ENCODE results near the gene FOLR1.
A peak's percentile ranks its signal among the peaks of the same experiment; 100 is the strongest.

Gene FOLR1

DNA sequence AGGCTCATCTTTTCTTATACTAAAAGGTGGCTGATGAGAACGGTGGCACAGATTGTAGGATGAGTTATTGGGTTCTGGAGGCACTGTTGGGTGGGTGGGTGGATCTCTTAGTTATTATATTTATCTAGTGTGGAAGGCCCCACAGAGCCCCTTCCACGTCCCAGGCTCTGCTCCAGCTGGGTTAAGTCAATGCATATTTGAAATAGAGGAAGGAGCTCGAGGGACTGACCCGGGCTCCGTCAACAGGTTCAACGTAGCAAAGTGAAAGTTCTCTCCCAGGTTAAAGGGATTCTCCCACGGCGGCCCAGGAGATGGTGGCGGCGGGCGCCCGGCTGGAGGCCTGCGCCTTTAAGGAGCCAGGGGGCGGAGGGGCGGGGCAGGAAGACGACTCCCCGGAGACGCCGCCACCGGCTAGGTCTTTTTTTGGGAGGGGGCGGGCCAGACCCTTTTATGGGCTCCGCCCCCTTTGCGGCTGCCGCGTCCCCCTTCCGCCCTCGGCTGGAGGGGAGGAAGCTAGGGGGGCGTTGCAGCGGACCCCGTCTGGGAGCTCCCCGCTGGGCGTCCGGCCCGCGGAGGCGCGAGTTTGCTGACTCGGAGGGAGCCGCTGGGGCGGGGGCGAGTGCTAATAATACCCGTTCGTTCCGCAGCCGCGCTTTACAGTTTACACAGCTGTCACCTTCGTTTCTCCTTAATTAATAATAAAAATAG, 31.1 kb downstream of the FOLR1 start:
- H3K27ac ChIP-seq (ENCODE audit: insufficient read depth, low read depth, low read length, poor library complexity, severe bottlenecking) = peak overlapping the region; percentile 67
- H3K27me3 ChIP-seq (ENCODE audit: control insufficient read depth, insufficient read depth, low read length, poor library complexity, severe bottlenecking) = no peaks in the 10 kb centered on the region
- 1% methylated on average over 47 of the region's 47 CpGs for WGBS, 2 experiments
- no peaks in the 10 kb centered on the region for H3K9me3 ChIP-seq (ENCODE audit: control insufficient read depth, low read length)
- peaks cover 25% of the 10 kb centered on the region for H3K4me1 ChIP-seq (ENCODE audit: control insufficient read depth, insufficient read depth, low read length)
- H3K4me3 ChIP-seq (ENCODE audit: insufficient read depth, low read depth, low read length) = peak overlapping the region; percentile 80
- peaks cover 5% of the 10 kb centered on the region for H3K36me3 ChIP-seq (ENCODE audit: control insufficient read depth, insufficient read depth, low read length)

DNA sequence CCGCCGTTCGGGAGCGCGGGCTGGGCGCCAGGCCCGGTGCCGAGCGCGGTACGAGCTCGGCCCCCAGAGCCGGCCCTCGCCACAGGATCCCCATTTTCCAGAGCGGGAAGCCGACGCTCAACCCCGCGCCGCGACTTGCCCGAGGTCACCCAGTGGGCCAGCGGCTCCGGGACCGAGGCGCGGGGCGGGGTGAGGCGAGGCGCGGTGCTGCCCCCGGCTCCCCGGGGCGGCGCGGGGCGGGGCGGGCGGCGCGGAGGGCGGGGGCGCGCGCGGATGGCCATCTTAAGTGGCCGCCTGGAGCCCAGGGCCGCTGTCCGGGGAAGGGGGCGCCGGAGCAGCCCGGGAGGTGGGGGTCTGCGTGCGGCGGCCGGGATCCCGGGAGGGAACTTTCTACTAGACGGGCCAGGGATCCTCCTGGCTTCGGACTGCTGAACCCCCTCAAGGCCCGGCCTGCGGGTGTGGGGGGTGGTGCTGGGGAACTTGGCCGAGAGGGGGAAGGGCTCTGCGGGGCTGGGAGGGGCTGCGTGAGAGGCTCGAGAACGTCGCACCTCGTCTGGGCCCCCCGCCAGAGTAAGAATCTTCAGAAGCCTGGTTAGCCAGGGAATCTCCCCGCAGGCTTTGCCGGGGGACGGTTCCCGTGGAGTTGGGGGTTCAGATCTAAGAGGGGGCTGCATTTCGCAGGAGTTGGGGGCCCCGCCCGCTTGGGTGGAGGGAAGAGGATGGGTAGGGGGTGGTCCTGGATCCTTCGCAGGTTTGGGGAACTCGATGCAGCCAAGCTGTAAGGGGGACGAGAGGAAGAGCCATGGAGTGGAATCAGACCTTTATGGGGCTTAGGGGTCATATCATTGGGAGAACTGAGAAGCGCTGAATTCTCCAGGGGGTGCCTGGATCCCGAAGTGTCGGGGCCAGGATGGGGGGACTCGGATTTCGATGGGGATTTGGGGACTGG, 31.9 kb downstream of the FOLR1 start:
- no peaks in the 10 kb centered on the region for H3K27me3 ChIP-seq (ENCODE audit: control insufficient read depth, insufficient read depth, low read length, poor library complexity, severe bottlenecking)
- H3K9me3 ChIP-seq (ENCODE audit: control insufficient read depth, low read length) = no peaks in the 10 kb centered on the region
- WGBS, 2 experiments = 0 to 1% methylated on average over 84 of the region's 84 CpGs
- peak overlapping the region; percentile 80 for H3K4me3 ChIP-seq (ENCODE audit: insufficient read depth, low read depth, low read length)
- peaks cover 25% of the 10 kb centered on the region for H3K4me1 ChIP-seq (ENCODE audit: control insufficient read depth, insufficient read depth, low read length)
- H3K27ac ChIP-seq (ENCODE audit: insufficient read depth, low read depth, low read length, poor library complexity, severe bottlenecking) = peak overlapping the region; percentile 67
- H3K36me3 ChIP-seq (ENCODE audit: control insufficient read depth, insufficient read depth, low read length) = peaks cover 5% of the 10 kb centered on the region

DNA sequence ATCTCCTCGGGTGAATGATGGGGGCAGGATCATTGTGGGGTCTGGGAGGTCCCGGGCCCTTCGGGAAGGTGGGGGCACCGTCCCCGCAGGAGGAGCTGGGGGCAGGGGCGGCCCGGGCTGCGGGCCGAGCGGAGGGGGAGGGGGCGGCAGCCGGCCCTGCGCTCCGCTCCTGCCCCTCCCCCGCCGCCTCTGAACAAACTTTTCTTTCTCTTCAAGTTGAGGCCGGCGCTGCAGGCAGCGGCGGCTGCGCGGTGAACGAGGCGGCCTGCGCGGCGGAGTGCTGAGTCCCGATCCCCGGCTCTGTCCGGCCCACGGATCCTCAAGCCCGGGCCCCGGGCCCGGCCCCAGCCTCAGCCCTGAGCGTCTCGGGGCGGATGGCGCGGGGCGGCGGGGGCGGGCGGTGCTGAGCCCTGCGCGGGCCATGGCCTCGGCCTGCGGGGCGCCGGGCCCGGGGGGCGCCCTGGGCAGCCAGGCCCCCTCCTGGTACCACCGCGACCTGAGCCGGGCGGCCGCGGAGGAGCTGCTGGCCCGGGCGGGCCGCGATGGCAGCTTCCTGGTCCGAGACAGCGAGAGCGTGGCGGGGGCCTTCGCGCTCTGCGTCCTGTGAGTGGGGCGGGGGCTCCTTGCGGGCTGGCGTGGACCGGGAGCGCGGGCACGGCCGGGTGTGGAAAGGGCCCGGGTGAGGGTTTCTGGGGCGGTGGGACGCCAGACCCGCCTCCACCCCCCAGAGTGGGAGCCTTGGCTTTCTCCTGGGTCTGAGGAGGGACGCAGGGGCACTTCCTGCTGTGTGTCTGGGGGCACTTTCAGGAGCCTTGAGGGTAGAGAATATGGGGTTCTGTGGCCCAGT, 32.8 kb downstream of the FOLR1 start, which contains the start of gene INPPL1:
Gene INPPL1, plus strand, starts transcription at position 204 of the 847 bp plus-strand sequence. Its CDS starts 218 bp downstream, at position 422.
- no peaks in the 10 kb centered on the region for H3K27me3 ChIP-seq (ENCODE audit: control insufficient read depth, insufficient read depth, low read length, poor library complexity, severe bottlenecking)
- H3K9me3 ChIP-seq (ENCODE audit: control insufficient read depth, low read length) = no peaks in the 10 kb centered on the region
- WGBS, 2 experiments = 0% methylated on average over 81 of the region's 81 CpGs
- H3K4me3 ChIP-seq (ENCODE audit: insufficient read depth, low read depth, low read length) = peak within 1 kb of the TSS; percentile 80
- peaks cover 11% of the 10 kb centered on the region for H3K36me3 ChIP-seq (ENCODE audit: control insufficient read depth, insufficient read depth, low read length)
- peaks cover 25% of the 10 kb centered on the region for H3K4me1 ChIP-seq (ENCODE audit: control insufficient read depth, insufficient read depth, low read length)
- H3K27ac ChIP-seq (ENCODE audit: insufficient read depth, low read depth, low read length, poor library complexity, severe bottlenecking) = peak within 1 kb of the TSS; percentile 67

DNA sequence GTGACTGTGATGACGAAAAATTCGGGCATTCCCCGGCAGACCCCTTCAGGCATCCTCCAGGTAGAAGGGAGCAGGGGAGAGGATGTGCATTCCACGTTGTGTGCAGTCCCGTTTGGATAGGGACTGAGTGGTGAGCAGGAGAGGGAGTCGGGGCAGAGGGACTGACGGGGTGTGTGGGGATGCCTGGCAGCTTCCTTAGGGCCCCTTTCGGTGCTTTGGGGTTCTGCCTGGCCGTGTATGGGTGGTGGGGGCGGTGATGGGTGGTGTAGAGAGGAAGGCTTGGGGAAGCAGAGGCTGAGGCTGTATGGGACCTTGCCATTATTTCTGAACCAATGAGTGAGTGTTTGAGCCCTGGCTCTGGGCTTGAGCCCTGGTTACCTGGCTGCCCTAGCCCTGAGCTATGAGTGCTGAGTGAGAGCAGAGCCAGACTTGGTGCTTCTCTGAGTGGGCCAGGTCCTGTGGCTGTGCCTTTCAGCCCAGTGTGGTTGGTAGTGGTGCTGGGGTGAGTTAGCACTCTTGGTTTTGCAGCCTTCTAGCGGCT, 33.5 kb downstream of the FOLR1 start:
- Histone ChIP-seq H3K9me3 (ENCODE audit: control insufficient read depth, low read length) (no peaks in the 10 kb centered on the region), H3K36me3 (ENCODE audit: control insufficient read depth, insufficient read depth, low read length) (peaks cover 18% of the 10 kb centered on the region), H3K27me3 (ENCODE audit: control insufficient read depth, insufficient read depth, low read length, poor library complexity, severe bottlenecking) (no peaks in the 10 kb centered on the region), H3K4me1 (ENCODE audit: control insufficient read depth, insufficient read depth, low read length) (peaks cover 25% of the 10 kb centered on the region), H3K27ac (ENCODE audit: insufficient read depth, low read depth, low read length, poor library complexity, severe bottlenecking) (no peak overlapping the region), H3K4me3 (ENCODE audit: insufficient read depth, low read depth, low read length) (peak overlapping the region; percentile 80)
- WGBS, 2 experiments = 8 to 11% methylated on average over 11 of the region's 11 CpGs

DNA sequence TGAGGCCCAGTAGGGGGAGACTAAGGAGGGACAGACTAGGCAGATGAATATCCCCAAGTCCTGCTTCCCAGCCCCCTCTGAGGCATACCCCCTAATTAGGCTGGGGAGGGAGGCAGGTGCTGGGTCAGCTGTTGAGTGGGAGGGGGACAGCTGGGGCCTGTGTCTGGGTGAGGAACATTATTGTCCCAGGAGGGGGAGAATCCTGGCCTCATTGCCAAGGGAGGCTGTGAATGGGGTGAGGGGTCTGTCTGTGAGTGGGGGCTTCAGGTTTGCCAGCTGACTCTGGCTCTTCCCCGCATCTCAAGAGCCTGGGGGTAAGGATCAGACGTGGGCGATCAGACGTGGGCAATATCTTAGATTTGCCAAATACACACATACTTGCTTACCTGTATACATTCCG, 34.8 kb downstream of the FOLR1 start:
- Histone ChIP-seq H3K9me3 (ENCODE audit: control insufficient read depth, low read length) (no peaks in the 10 kb centered on the region), H3K36me3 (ENCODE audit: control insufficient read depth, insufficient read depth, low read length) (peaks cover 29% of the 10 kb centered on the region), H3K27ac (ENCODE audit: insufficient read depth, low read depth, low read length, poor library complexity, severe bottlenecking) (no peak overlapping the region), H3K4me3 (ENCODE audit: insufficient read depth, low read depth, low read length) (no peak overlapping the region), H3K4me1 (ENCODE audit: control insufficient read depth, insufficient read depth, low read length) (peaks cover 25% of the 10 kb centered on the region), H3K27me3 (ENCODE audit: control insufficient read depth, insufficient read depth, low read length, poor library complexity, severe bottlenecking) (no peaks in the 10 kb centered on the region)
- 92% methylated on average over 5 of the region's 5 CpGs for WGBS, 2 experiments

DNA sequence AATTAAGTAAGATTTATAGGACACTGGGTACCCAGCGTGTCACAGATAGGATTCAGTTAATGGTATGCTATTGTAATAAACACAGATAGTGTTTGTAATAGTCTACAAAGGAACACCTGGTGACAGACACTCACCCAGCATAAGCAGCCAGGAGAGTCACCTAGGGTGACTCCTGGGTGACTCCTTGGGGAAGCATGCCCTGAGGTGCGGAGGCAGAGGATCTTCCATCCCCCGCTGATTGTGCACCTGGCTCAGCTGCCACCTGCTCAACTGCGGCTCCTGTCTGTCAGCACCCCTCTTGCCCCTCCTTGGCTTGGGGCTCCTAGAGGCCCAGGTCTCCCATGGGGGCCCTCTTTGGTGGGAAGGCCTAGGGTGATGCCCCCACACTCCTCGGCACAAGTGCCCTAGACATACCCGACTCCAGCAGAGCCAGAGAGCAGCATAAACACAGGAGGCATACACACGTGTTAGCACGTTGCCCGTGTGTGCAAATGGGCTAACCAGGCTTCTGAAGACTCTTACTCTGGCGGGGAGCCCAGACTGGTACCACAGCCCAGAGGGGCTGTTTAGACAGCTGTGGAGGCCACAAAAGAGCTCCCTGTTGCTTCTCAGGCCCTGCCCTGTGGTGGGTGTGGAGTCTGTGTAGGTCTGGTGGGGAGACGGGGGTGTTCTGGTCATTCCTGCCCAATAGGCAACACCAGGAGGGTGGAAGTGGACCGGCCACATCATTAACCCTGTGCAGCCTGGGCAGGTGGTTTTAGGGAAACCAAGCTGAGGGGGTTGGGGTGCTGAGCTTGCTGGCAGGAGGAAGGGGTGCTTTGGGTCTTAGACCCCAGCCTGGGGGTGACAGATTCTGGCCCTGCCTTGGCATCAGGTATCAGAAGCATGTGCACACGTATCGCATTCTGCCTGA, 35.6 kb downstream of the FOLR1 start:
- WGBS, 2 experiments = 88 to 91% methylated on average over 14 of the region's 14 CpGs
- no peak overlapping the region for H3K4me3 ChIP-seq (ENCODE audit: insufficient read depth, low read depth, low read length)
- peaks cover 32% of the 10 kb centered on the region for H3K36me3 ChIP-seq (ENCODE audit: control insufficient read depth, insufficient read depth, low read length)

DNA sequence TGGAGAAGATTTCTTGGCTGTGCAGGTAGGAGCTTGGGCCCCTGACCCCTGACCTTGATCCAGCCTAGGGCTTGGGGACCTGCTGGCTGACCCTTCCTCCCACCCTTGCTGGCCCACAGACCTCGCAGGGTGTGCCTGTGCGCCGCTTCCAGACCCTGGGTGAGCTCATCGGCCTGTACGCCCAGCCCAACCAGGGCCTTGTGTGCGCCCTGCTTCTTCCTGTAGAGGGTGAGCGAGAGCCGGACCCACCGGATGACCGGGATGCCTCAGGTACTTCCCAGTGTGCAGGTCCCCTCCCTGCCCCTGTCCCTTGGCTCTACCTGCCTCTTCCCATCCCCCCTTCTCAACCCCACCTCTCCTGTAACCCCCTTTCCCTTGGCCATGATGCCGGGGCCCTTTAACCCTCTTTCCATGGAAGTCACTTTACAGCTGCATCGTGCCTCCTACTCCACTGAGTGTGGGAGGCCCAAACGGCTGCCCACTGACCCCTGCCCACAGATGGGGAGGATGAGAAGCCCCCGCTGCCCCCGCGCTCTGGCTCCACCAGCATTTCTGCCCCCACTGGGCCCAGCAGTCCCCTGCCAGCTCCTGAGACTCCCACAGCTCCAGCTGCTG, 36.4 kb downstream of the FOLR1 start:
- WGBS, 2 experiments = 90 to 94% methylated on average over 16 of the region's 16 CpGs
- Histone ChIP-seq H3K4me1 (ENCODE audit: control insufficient read depth, insufficient read depth, low read length) (peaks cover 17% of the 10 kb centered on the region), H3K4me3 (ENCODE audit: insufficient read depth, low read depth, low read length) (no peak overlapping the region), H3K27ac (ENCODE audit: insufficient read depth, low read depth, low read length, poor library complexity, severe bottlenecking) (no peak overlapping the region), H3K36me3 (ENCODE audit: control insufficient read depth, insufficient read depth, low read length) (peaks cover 37% of the 10 kb centered on the region), H3K27me3 (ENCODE audit: control insufficient read depth, insufficient read depth, low read length, poor library complexity, severe bottlenecking) (no peaks in the 10 kb centered on the region), H3K9me3 (ENCODE audit: control insufficient read depth, low read length) (no peaks in the 10 kb centered on the region)

More for the DNA sequence above, 35.6 kb downstream of the FOLR1 start:
- Histone ChIP-seq H3K9me3 (ENCODE audit: control insufficient read depth, low read length) (no peaks in the 10 kb centered on the region), H3K27me3 (ENCODE audit: control insufficient read depth, insufficient read depth, low read length, poor library complexity, severe bottlenecking) (no peaks in the 10 kb centered on the region), H3K4me1 (ENCODE audit: control insufficient read depth, insufficient read depth, low read length) (peaks cover 20% of the 10 kb centered on the region), H3K27ac (ENCODE audit: insufficient read depth, low read depth, low read length, poor library complexity, severe bottlenecking) (no peak overlapping the region)

DNA sequence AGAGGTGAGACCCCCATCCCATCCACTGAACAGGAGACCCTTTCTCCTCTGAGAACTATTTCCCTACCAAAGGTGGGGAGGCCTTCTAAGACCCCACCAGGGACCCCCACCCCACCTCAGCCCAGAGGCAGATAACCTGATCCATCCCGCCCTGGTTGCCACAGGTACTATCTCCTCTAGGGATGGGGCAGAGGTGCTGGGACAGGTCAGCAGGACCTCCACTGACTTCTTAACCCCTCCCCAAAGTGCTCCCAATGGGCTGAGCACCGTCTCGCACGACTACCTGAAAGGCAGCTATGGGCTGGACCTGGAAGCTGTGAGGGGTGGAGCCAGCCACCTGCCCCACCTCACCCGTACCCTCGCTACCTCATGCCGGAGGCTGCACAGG, 36.9 kb downstream of the FOLR1 start:
- WGBS, 2 experiments = 92 to 94% methylated on average over 7 of the region's 7 CpGs
- H3K4me3 ChIP-seq (ENCODE audit: insufficient read depth, low read depth, low read length) = no peak overlapping the region
- no peak overlapping the region for H3K27ac ChIP-seq (ENCODE audit: insufficient read depth, low read depth, low read length, poor library complexity, severe bottlenecking)
- H3K36me3 ChIP-seq (ENCODE audit: control insufficient read depth, insufficient read depth, low read length) = peaks cover 40% of the 10 kb centered on the region
- no peaks in the 10 kb centered on the region for H3K9me3 ChIP-seq (ENCODE audit: control insufficient read depth, low read length)
- peaks cover 17% of the 10 kb centered on the region for H3K4me1 ChIP-seq (ENCODE audit: control insufficient read depth, insufficient read depth, low read length)
- no peaks in the 10 kb centered on the region for H3K27me3 ChIP-seq (ENCODE audit: control insufficient read depth, insufficient read depth, low read length, poor library complexity, severe bottlenecking)
